HL-60 (cell line): ENCODE data around the gene EPSTI1.
"Not testable (repeated sequence)": the region's sequence is repeated elsewhere in the genome, so short reads cannot be mapped to it uniquely, and the experiment has no call there.

Source experiments
- DNase-seq, 2 experiments: peaks; one replicate each; pipeline ENCODE4 v3.0.0-alpha.2; 2010 to 2020; ENCODE audit warnings: low read depth in 1 of 2, low spot score in 1 of 2
- H3K27ac ChIP-seq: fragments of 250-450 bp; sonication (Bioruptor Pico); replicated peaks from 2 replicates; pipeline ENCODE4 v1.5.1; 2020; ENCODE audit warnings: mild to moderate bottlenecking, moderate library complexity
- H3K27me3 ChIP-seq: fragments of 250-450 bp; sonication (Bioruptor Pico); 2 replicates; pipeline ENCODE4 v1.5.1; 2021; ENCODE audit warnings: mild to moderate bottlenecking, moderate library complexity; ENCODE audit not compliant: insufficient read depth, poor library complexity, severe bottlenecking
- H3K4me3 ChIP-seq: replicated peaks from 2 replicates; pipeline ENCODE4 v1.5.1; 2011; ENCODE audit warnings: mild to moderate bottlenecking, control low read depth, low read length; ENCODE audit not compliant: insufficient read depth
- GABPA ChIP-seq: IDR thresholded peaks from 2 replicates; pipeline ENCODE4 v1.6.1; 2012; ENCODE audit warnings: low read depth
- POLR2AphosphoS5 ChIP-seq: IDR thresholded peaks from 2 replicates; pipeline ENCODE4 v1.6.1; 2012; ENCODE audit warnings: low read depth
- SPI1 ChIP-seq: IDR thresholded peaks from 2 replicates; pipeline ENCODE4 v1.6.1; 2012; ENCODE audit warnings: low read depth, mild to moderate bottlenecking, borderline replicate concordance
- long read RNA-seq: library from polyadenylated mRNA; unstranded; transcript quantifications from one replicate; pipeline ENCODE4 v2.0.0, GENCODE V29; 2020
- TF ChIP-seq, protein P1 (sequence below): IDR thresholded peaks from 2 replicates; pipeline ENCODE4 v1.6.1; 2012; ENCODE audit warnings: low read depth; ENCODE audit not compliant: insufficient replicate concordance
- TF ChIP-seq, protein P2 (sequence below): IDR thresholded peaks from one replicate; pipeline ENCODE4 v1.5.1; 2011; ENCODE audit warnings: low read length, control low read depth, inconsistent platforms; ENCODE audit not compliant: insufficient read depth

Gene EPSTI1, protein sequence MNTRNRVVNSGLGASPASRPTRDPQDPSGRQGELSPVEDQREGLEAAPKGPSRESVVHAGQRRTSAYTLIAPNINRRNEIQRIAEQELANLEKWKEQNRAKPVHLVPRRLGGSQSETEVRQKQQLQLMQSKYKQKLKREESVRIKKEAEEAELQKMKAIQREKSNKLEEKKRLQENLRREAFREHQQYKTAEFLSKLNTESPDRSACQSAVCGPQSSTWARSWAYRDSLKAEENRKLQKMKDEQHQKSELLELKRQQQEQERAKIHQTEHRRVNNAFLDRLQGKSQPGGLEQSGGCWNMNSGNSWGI
- long read RNA-seq, result 0 reads

DNA sequence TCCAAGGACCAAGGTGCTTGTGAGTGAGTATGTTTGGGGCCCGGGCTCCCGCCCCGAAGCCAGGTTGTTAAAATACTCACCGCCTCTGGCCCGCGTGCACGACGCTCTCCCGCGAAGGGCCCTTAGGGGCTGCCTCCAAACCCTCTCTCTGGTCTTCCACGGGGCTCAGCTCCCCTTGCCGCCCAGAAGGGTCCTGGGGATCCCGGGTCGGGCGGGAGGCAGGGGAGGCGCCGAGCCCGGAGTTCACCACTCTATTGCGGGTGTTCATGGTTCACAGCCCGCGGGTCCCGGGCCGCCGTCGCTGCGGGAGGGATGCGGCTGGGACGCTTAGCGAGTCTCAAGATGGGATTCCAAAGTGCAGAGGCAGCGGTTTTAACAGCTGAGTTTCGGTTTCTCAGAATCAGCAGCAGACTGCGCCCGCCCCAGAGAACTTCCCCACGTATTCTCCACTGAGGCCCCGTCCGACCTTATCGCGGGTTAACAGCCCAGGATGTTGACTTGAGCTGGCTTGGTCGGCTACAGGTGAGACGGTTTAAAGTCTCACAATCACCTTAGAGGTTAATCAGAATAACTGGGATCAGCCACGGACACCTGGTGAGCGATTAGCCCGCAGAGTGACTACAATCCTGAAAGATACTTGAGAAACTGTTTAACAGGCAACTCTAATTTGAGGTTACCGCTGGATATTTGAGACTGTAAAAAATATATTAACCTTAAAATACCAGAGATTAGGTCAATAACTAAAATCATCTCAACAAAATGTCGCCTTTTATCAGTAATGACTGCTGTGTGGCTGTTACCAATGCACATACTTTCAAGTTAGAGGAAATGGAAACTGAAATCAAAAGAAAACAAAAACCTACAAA lies at the start of gene EPSTI1:
TSS of gene EPSTI1 (minus strand) at position 344 of the 866 bp plus-strand sequence. CDS start at position 268, 76 bp downstream.
- TF ChIP-seq, protein P1, sequence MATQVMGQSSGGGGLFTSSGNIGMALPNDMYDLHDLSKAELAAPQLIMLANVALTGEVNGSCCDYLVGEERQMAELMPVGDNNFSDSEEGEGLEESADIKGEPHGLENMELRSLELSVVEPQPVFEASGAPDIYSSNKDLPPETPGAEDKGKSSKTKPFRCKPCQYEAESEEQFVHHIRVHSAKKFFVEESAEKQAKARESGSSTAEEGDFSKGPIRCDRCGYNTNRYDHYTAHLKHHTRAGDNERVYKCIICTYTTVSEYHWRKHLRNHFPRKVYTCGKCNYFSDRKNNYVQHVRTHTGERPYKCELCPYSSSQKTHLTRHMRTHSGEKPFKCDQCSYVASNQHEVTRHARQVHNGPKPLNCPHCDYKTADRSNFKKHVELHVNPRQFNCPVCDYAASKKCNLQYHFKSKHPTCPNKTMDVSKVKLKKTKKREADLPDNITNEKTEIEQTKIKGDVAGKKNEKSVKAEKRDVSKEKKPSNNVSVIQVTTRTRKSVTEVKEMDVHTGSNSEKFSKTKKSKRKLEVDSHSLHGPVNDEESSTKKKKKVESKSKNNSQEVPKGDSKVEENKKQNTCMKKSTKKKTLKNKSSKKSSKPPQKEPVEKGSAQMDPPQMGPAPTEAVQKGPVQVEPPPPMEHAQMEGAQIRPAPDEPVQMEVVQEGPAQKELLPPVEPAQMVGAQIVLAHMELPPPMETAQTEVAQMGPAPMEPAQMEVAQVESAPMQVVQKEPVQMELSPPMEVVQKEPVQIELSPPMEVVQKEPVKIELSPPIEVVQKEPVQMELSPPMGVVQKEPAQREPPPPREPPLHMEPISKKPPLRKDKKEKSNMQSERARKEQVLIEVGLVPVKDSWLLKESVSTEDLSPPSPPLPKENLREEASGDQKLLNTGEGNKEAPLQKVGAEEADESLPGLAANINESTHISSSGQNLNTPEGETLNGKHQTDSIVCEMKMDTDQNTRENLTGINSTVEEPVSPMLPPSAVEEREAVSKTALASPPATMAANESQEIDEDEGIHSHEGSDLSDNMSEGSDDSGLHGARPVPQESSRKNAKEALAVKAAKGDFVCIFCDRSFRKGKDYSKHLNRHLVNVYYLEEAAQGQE, result no peak
- TF ChIP-seq SPI1, result no peak
- no peak for TF ChIP-seq GABPA
- no peak for TF ChIP-seq POLR2AphosphoS5
- TF ChIP-seq, protein P2, sequence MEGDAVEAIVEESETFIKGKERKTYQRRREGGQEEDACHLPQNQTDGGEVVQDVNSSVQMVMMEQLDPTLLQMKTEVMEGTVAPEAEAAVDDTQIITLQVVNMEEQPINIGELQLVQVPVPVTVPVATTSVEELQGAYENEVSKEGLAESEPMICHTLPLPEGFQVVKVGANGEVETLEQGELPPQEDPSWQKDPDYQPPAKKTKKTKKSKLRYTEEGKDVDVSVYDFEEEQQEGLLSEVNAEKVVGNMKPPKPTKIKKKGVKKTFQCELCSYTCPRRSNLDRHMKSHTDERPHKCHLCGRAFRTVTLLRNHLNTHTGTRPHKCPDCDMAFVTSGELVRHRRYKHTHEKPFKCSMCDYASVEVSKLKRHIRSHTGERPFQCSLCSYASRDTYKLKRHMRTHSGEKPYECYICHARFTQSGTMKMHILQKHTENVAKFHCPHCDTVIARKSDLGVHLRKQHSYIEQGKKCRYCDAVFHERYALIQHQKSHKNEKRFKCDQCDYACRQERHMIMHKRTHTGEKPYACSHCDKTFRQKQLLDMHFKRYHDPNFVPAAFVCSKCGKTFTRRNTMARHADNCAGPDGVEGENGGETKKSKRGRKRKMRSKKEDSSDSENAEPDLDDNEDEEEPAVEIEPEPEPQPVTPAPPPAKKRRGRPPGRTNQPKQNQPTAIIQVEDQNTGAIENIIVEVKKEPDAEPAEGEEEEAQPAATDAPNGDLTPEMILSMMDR, result no peak
- DNase-seq, result peak in 1 of 2 experiments; percentile 40
- Histone ChIP-seq H3K27me3 (peaks cover 23% of the 10 kb centered on the region), H3K4me3 (peak within 1 kb of the TSS; percentile 56), H3K27ac (no peak within 1 kb of the TSS)

DNA sequence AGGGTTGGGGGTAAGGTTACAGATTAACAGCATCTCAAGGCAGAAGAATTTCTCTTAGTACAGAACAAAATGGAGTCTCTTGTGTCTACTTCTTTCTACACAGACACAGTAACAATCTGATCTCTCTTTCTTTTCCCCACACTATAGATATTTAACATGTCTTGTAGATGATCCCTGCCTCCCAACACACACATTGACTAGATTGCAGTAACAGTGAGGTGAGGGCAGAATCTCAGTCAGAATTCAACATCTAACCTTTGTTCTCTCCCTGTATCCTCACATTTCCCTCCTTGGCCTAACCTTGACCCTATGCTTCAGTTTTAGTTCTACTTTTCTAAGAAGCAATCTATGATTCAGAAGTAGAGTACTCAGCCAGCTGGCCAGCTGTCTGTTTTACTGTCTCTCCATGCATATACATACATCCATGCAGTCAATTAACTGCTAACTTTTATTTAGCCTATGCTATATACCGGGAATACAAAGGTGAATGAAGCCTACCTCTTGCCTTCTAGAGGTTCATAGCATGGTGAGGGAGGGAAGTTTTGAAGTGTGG lies 49.4 kb upstream of the EPSTI1 start:
- no peak for DNase-seq
- no peaks in the 10 kb centered on the region for H3K27me3 ChIP-seq
- no peak overlapping the region for H3K27ac ChIP-seq
- TF ChIP-seq, protein P1, result no peak
- no peak for TF ChIP-seq GABPA
- no peak for TF ChIP-seq POLR2AphosphoS5
- TF ChIP-seq, protein P2, result no peak
- TF ChIP-seq SPI1, result no peak
- no peak overlapping the region for H3K4me3 ChIP-seq

DNA sequence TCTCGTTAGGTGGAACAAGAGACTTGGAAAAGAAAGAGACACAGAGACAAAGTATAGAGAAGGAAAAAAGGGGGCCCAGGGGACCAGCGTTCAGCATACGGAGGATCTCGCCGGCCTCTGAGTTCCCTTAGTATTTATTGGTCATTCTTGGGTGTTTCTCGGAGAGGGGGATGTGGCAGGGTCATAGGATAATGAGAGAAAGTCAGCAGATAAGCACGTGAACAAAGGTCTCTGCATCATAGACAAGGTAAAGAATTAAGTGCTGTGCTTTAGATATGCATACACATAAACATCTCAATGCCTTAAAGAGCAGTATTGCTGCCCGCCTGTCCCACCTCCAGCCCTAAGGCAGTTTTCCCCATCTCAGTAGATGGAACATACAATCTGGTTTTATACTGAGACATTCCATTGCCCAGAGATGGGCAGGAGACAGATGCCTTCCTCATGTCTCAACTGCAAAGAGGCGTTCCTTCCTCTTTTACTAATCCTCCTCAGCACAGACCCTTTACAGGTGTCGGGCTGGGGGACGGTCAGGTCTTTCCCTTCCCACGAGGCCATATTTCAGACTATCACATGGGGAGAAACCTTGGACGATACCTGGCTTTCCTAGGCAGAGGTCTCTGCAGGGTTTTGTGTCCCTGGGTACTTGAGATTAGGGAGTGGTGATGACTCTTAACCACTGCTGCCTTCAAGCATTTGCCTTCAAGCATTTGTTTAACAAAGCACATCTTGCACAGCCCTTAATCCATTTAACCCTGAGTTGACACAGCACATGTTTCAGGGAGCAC lies 48.7 kb upstream of the EPSTI1 start:
- not testable (repeated sequence) for DNase-seq, H3K27ac ChIP-seq, H3K27me3 ChIP-seq

More for the DNA sequence above, 48.7 kb upstream of the EPSTI1 start:
- not testable (repeated sequence) for H3K4me3 ChIP-seq
